ENCODE results near the gene CYTH2. TPM values are rescaled to one million over a fixed set of nuclear protein-coding genes. Genes with fewer than 3 reads are reported as not detected.

The CYTH2 gene
- polyA plus RNA-seq, 3 donors = 21.3 to 48.2 (median 21.7) TPM

DNA sequence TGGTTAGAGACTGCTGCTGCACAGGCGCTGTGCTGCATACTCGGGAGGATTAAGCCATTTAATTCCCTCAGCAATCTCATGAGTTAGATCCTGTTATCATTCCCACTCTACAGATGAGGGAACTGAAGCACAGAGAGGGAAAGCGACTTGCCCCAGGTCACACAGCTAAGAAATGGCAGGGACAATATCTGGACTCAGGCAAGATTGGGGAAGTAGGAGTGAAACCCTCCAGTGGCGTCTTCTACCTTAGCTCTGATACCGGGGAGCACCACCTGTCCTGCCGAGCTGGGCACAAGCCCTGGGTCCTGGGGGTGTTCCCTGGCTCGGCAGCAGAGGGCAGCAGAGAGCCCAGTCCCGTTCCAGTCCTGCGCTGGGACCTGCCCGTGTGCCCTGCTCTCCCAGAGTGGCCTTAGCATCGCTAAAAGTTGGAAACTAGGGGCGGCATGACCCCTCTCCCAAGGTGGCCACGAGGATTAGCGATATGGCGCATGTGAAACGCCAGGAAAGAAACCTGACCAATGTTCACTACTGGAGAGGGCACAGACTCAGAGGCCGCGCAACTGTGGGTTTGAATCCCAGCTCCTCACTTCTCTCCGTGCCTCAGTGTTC lies 20.5 kb downstream of the CYTH2 start:
- Histone ChIP-seq H3K36me3 (replicated peaks in 1 of 2; ENCODE audit: control insufficient read depth in 1 of 2, insufficient read depth in 2 of 2, low read length in 2 of 2) (no peaks in the 10 kb centered on the region), H4K20me1 (ENCODE audit: insufficient read depth, low read length) (no peaks in the 10 kb centered on the region), H3K9ac (ENCODE audit: insufficient read depth, low read length, poor library complexity, severe bottlenecking) (no peak overlapping the region), H3K4me2 (replicated peaks; ENCODE audit: extremely low read depth, low read length, poor library complexity, severe bottlenecking) (no peak overlapping the region), H3K4me3 (replicated peaks in 1 of 3; ENCODE audit: low read depth in 2 of 3, low read length in 3 of 3) (no peak overlapping the region), H3K27ac (ENCODE audit: low read depth in 1 of 2, low read length in 2 of 2) (no peak overlapping the region), H3K79me2 (ENCODE audit: insufficient read depth, low read length) (no peaks in the 10 kb centered on the region), H3K27me3 (ENCODE audit: control insufficient read depth in 2 of 2, insufficient read depth in 2 of 2, low read length in 2 of 2) (peaks cover 10 to 29% of the 10 kb centered on the region in 2 donors), H2AFZ (ENCODE audit: insufficient read depth, low read depth, low read length, poor library complexity, severe bottlenecking) (no peak overlapping the region), H3K4me1 (ENCODE audit: control insufficient read depth in 1 of 2, insufficient read depth in 2 of 2, low read length in 2 of 2) (peaks cover 25 to 34% of the 10 kb centered on the region in 2 donors), H3K9me3 (replicated peaks in 1 of 2; ENCODE audit: control insufficient read depth in 1 of 2, insufficient read depth in 1 of 2, low read length in 2 of 2) (peaks cover 0 to 3% of the 10 kb centered on the region in 2 donors)
- Mint-ChIP-seq H3K4me3 (peak overlapping the region in 1 of 2 donors; percentile 78), H3K27me3 (ENCODE audit: low read depth in 3 of 3) (peaks cover 44 to 47% (median 45%) of the 10 kb centered on the region in 3 donors), H3K4me1 (peaks cover 26% of the 10 kb centered on the region), H3K36me3 (peaks cover 0 to 10% of the 10 kb centered on the region in 2 donors), H3K9me3 (peaks cover 0 to 27% (median 15%) of the 10 kb centered on the region in 7 donors), H3K27ac (no peak overlapping the region)
- DNase-seq = peak; percentile 62 to 73 (median 73)
- TF ChIP-seq, protein P1, sequence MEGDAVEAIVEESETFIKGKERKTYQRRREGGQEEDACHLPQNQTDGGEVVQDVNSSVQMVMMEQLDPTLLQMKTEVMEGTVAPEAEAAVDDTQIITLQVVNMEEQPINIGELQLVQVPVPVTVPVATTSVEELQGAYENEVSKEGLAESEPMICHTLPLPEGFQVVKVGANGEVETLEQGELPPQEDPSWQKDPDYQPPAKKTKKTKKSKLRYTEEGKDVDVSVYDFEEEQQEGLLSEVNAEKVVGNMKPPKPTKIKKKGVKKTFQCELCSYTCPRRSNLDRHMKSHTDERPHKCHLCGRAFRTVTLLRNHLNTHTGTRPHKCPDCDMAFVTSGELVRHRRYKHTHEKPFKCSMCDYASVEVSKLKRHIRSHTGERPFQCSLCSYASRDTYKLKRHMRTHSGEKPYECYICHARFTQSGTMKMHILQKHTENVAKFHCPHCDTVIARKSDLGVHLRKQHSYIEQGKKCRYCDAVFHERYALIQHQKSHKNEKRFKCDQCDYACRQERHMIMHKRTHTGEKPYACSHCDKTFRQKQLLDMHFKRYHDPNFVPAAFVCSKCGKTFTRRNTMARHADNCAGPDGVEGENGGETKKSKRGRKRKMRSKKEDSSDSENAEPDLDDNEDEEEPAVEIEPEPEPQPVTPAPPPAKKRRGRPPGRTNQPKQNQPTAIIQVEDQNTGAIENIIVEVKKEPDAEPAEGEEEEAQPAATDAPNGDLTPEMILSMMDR (IDR thresholded peaks at IDR 0.05) = peak; percentile 91
- intact Hi-C loops (cut with micrococcal nuclease) = loop anchor here (1.0 to 2.0 kb wide), 3 partner anchors 95 to 119 kb away; no protein-coding TSS in a partner anchor
- WGBS (ENCODE audit: insufficient coverage) = 18% methylated on average over 17 of the region's 19 CpGs

DNA sequence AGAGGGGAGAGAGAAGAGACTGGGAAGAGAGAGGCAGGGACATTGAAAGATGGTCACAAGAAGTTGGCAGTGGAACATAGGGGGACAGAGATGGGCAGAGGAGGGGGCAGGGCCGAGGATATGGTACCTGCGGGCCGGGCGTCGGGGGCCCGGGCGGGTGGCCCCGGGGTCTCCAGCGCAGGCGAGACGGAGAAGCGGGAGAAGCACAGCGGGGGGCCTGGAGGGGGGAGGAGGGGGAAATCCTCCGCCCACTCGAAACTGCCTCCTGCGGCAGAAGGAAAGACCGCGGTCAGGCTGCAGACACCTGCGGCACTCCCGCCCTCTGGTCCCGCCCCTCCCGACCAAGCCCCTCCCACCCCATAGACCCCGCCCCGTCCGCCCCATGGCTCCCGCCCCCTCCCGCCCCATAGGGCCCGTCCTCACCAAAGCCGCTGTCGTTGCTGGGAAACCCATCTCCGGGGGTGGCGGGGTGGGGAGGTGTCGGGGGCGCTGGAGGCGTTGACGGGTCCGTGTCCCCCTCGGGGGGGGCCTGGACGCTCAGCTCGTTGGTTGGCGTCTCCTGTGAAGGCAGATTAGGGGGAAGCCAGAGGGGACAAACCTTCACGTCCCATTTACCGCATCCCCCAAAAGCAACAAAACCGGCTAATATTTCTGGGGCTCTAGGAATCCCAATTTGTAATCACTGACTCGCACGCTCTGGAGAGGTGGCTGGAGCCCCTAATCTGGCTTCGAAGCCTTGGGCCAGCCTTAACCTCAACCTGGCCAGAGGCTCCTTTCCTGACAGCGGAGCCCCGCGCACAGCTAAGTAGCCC lies 22.0 kb downstream of the CYTH2 start:
- Histone ChIP-seq H3K9me3 (replicated peaks in 1 of 2; ENCODE audit: control insufficient read depth in 1 of 2, insufficient read depth in 1 of 2, low read length in 2 of 2) (peaks cover 0 to 3% of the 10 kb centered on the region in 2 donors), H3K9ac (ENCODE audit: insufficient read depth, low read length, poor library complexity, severe bottlenecking) (no peak overlapping the region), H3K27ac (ENCODE audit: low read depth in 1 of 2, low read length in 2 of 2) (no peak overlapping the region), H3K4me1 (ENCODE audit: control insufficient read depth in 1 of 2, insufficient read depth in 2 of 2, low read length in 2 of 2) (peaks cover 36 to 49% of the 10 kb centered on the region in 2 donors), H4K20me1 (ENCODE audit: insufficient read depth, low read length) (no peaks in the 10 kb centered on the region), H3K4me3 (replicated peaks in 1 of 3; ENCODE audit: low read depth in 2 of 3, low read length in 3 of 3) (no peak overlapping the region), H3K4me2 (replicated peaks; ENCODE audit: extremely low read depth, low read length, poor library complexity, severe bottlenecking) (peak overlapping the region; percentile 27), H2AFZ (ENCODE audit: insufficient read depth, low read depth, low read length, poor library complexity, severe bottlenecking) (no peak overlapping the region), H3K27me3 (ENCODE audit: control insufficient read depth in 2 of 2, insufficient read depth in 2 of 2, low read length in 2 of 2) (peaks cover 10 to 34% of the 10 kb centered on the region in 2 donors), H3K79me2 (ENCODE audit: insufficient read depth, low read length) (no peaks in the 10 kb centered on the region), H3K36me3 (replicated peaks in 1 of 2; ENCODE audit: control insufficient read depth in 1 of 2, insufficient read depth in 2 of 2, low read length in 2 of 2) (no peaks in the 10 kb centered on the region)
- 8% methylated on average over 30 of the region's 50 CpGs for WGBS (ENCODE audit: insufficient coverage)
- H3K27me3 Mint-ChIP-seq (ENCODE audit: low read depth in 3 of 3) = peaks cover 45 to 60% (median 46%) of the 10 kb centered on the region in 3 donors
- peak overlapping the region in 1 of 2 donors; percentile 92 for H3K4me3 Mint-ChIP-seq
- intact Hi-C loops (cut with micrococcal nuclease) = loop anchor here in 1 of 2 donors (2.0 kb wide), 1 partner anchor 94 kb away; no protein-coding TSS in a partner anchor
- TF ChIP-seq, protein P1 (IDR thresholded peaks at IDR 0.05) = no peak
- H3K4me1 Mint-ChIP-seq = peaks cover 40% of the 10 kb centered on the region
- H3K27ac Mint-ChIP-seq = peak overlapping the region in 4 of 7 donors; percentile 9 to 73 (median 38)
- DNase-seq = no peak
- H3K36me3 Mint-ChIP-seq = peaks cover 0 to 11% of the 10 kb centered on the region in 2 donors
- peaks cover 0 to 27% (median 15%) of the 10 kb centered on the region in 7 donors for H3K9me3 Mint-ChIP-seq
